Uterus (tissue), 4 donors: ENCODE results near the gene DMAP1. TPM values are rescaled to one million over a fixed set of nuclear protein-coding genes. Genes with fewer than 3 reads are reported as not detected.

Source experiments
- DNase-seq, 2 donors: peaks; one replicate each; pipeline ENCODE4 v3.0.0-alpha.2; 2019 to 2020
- H3K27ac ChIP-seq, 2 donors: fragments of 200-600 bp; sonication (generic); 1 replicate in 1 of 2; 2 replicates in 1 of 2; pipeline ENCODE4 v1.5.1; 2016 to 2018
- H3K27me3 ChIP-seq, 2 donors: fragments of 200-600 bp; sonication (generic); one replicate each; pipeline ENCODE4 v1.5.1; 2018 to 2019; ENCODE audit warnings: control low read depth in 1 of 2
- H3K36me3 ChIP-seq, 2 donors: fragments of 200-600 bp; sonication (generic); one replicate each; pipeline ENCODE4 v1.5.1; 2019; ENCODE audit warnings: control low read depth in 1 of 2
- H3K4me1 ChIP-seq, 2 donors: fragments of 200-600 bp; sonication (generic); one replicate each; pipeline ENCODE4 v1.5.1; 2018 to 2019; ENCODE audit warnings: control low read depth in 1 of 2
- H3K4me3 ChIP-seq, 2 donors: fragments of 200-600 bp; sonication (generic); 1 replicate in 1 of 2; 2 replicates in 1 of 2; pipeline ENCODE4 v1.5.1; 2018 to 2019; ENCODE audit warnings: mild to moderate bottlenecking in 1 of 2
- H3K9me3 ChIP-seq, 2 donors: fragments of 200-600 bp; sonication (generic); one replicate each; pipeline ENCODE4 v1.5.1; 2019; ENCODE audit warnings: control low read depth in 1 of 2
- POLR2A ChIP-seq, 2 donors: fragments of 450-650 bp; IDR thresholded peaks; one replicate each; pipeline ENCODE4 v1.6.1; 2016; ENCODE audit warnings: antibody characterized with exemption in 2 of 2, mild to moderate bottlenecking in 1 of 2, moderate library complexity in 1 of 2
- intact Hi-C: fragments of 100-400 bp; cut with DNase I; formaldehyde crosslinking; loops from one replicate; pipeline ENCODE4 v1.15.1; 2023; ENCODE audit warnings: low total_unique reads
- total RNA-seq, 4 donors: library from RNA; depleted of rRNA in 3 of 4; stranded (reverse); fragments of >200 nt in 3 of 4; gene quantifications; one replicate each; pipeline versions ENCODE4 v1.1.0 to v1.2.4, GENCODE V29; 2014 to 2023
- TF ChIP-seq, protein P1 (sequence below), 4 experiments: fragments of 200-600 bp in 2 of 4; fragments of 450-650 bp in 2 of 4; sonication (generic) in 2 of 4; IDR thresholded peaks; one replicate each; pipeline ENCODE4 v1.5.1; 2016 to 2019; ENCODE audit warnings: antibody characterized with exemption in 4 of 4, mild to moderate bottlenecking in 2 of 4, moderate library complexity in 1 of 4
- donor health status: DM: yes; HTN: yes; CAD: no.

The DMAP1 gene
- total RNA-seq, 4 donors from 2014 or later: 11.0 to 46.0 (median 25.3) TPM

DNA sequence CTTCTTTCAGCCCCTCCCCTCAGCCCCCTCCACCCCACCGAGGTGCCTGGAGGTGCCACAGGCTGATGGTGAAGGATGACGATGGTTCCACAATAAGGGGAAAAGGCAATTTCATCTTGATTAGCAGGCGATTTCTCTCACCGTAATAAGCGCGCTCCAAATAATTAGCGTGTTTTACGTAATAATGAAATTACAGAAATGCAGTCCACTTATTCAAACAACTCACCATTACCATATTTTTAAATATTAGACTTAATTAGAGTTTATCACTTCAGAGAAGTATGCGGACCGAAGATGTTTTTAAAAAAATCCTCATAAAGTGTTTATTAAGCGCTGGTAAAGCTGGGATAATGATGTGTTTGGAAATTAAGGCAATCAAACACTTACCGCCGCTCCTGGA, 14.9 kb downstream of the DMAP1 start:
- no peak overlapping the region for H3K27ac ChIP-seq
- no peak for DNase-seq
- no peak overlapping the region for H3K4me3 ChIP-seq
- no peaks in the 10 kb centered on the region for H3K36me3 ChIP-seq
- H3K4me1 ChIP-seq: no peaks in the 10 kb centered on the region
- H3K27me3 ChIP-seq: no peaks in the 10 kb centered on the region
- TF ChIP-seq POLR2A (IDR thresholded peaks at IDR 0.05): no peak
- TF ChIP-seq, protein P1, sequence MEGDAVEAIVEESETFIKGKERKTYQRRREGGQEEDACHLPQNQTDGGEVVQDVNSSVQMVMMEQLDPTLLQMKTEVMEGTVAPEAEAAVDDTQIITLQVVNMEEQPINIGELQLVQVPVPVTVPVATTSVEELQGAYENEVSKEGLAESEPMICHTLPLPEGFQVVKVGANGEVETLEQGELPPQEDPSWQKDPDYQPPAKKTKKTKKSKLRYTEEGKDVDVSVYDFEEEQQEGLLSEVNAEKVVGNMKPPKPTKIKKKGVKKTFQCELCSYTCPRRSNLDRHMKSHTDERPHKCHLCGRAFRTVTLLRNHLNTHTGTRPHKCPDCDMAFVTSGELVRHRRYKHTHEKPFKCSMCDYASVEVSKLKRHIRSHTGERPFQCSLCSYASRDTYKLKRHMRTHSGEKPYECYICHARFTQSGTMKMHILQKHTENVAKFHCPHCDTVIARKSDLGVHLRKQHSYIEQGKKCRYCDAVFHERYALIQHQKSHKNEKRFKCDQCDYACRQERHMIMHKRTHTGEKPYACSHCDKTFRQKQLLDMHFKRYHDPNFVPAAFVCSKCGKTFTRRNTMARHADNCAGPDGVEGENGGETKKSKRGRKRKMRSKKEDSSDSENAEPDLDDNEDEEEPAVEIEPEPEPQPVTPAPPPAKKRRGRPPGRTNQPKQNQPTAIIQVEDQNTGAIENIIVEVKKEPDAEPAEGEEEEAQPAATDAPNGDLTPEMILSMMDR (IDR thresholded peaks at IDR 0.05): no peak
- intact Hi-C loops: no loop called here
- no peaks in the 10 kb centered on the region for H3K9me3 ChIP-seq

DNA sequence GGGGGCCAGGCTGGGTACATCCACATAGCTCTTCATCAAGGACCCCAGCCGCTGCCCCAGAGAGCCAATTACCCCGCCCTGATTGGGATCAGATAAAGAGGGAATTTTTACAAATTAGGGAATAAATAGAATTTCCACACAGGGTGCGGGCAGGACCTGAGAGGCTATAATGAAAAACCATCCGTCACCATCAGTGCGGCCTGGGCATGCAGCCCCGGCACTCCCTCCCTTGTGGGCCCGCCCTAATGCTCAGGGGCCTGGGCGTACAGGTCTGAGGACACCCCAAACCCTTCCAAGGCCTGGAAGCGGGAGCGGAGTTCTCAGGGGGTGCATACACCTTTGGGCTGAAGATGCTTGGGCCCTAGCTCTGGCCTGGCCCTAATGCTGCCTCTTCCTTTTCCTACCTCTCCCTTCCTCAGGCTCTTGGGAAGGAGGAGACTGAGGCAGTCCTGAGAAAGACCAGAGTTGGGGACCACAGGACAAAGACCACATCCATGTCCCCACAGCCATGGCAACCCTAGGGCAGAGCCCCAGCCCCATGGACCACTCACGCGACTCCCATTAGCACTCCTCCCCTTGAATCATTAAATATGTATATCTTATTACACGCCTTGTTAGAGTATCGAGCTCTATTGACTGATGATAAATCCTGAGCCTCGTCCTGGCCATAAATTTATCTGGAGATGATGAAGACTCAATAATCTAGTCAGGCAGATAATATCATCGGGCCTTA, 16.3 kb downstream of the DMAP1 start:
- Histone ChIP-seq H3K27ac (no peak overlapping the region), H3K4me3 (no peak overlapping the region), H3K9me3 (no peaks in the 10 kb centered on the region), H3K27me3 (no peaks in the 10 kb centered on the region), H3K4me1 (no peaks in the 10 kb centered on the region), H3K36me3 (no peaks in the 10 kb centered on the region)
- TF ChIP-seq, protein P1 (IDR thresholded peaks at IDR 0.05): no peak
- TF ChIP-seq POLR2A (IDR thresholded peaks at IDR 0.05): no peak
- no peak for DNase-seq
- intact Hi-C loops: no loop called here

DNA sequence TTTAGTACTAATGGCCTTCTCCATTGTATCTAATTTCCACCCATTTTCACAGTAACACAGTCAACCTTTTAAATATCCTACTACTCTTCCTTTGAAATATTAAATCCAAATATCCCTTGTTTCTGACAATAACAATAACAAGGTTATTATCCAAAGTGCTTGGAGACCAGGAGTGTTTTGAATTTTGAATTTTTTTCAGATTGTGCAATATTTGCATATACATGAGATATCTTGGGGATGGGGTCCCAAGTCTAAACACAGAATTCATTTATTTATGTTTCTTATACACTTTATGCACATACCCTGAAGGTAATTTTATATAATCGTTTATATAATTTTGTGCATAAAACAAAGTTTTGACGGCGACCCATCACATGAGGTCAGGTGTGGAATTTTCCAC, 17.5 kb downstream of the DMAP1 start:
- DNase-seq: no peak
- Histone ChIP-seq H3K4me1 (no peaks in the 10 kb centered on the region), H3K27ac (no peak overlapping the region), H3K27me3 (no peaks in the 10 kb centered on the region), H3K4me3 (no peak overlapping the region), H3K9me3 (no peaks in the 10 kb centered on the region), H3K36me3 (no peaks in the 10 kb centered on the region)
- no peak for TF ChIP-seq POLR2A (IDR thresholded peaks at IDR 0.05)
- TF ChIP-seq, protein P1 (IDR thresholded peaks at IDR 0.05): no peak
- intact Hi-C loops: no loop called here

DNA sequence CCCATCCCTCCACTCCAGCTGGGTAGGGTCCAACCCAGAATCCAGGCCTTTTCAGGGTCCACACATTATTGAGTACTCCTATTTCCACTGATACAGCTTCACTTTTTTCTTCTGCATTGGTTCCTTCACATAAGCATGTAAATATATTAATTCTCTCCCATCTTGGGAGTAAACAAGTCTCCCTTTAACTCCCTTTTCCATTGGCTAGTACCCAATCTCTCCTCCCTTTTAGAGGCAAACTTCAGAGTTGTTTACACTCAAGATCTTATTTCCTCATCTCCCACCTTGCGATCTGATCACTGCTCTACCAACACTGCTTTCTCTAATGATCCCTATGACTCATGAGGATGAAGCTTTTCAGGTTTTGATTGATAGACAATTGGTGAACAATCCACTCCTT, 20.3 kb downstream of the DMAP1 start:
- intact Hi-C loops: no loop called here
- no peak for TF ChIP-seq POLR2A (IDR thresholded peaks at IDR 0.05)

DNA sequence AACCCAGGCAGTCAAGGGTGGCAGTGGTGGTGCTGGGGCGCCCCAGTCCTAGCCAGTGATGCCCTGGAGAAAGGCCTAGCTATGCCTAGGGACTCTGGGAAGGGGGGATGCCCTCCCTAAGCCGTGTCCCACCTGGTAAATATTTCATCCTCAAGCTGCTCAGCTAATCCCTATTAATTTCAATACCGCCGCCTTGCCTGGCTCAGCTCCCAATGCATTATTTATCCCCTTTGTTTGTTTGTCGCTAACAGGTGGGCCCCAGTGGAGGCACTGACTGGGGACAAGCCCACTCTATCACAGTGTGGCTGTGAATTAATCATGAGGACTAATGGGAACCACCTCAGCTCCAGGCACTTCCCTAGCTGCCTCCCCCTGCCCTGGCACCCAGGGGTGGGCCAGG, 22.5 kb downstream of the DMAP1 start:
- DNase-seq: no peak
- no peak overlapping the region for H3K27ac ChIP-seq
- H3K9me3 ChIP-seq: no peaks in the 10 kb centered on the region
- no peak overlapping the region for H3K4me3 ChIP-seq
- no peaks in the 10 kb centered on the region for H3K27me3 ChIP-seq
- H3K4me1 ChIP-seq: peaks cover 7 to 20% of the 10 kb centered on the region in 2 donors
- H3K36me3 ChIP-seq: no peaks in the 10 kb centered on the region
- TF ChIP-seq, protein P1 (IDR thresholded peaks at IDR 0.05): no peak
- no peak for TF ChIP-seq POLR2A (IDR thresholded peaks at IDR 0.05)
- intact Hi-C loops: no loop called here

More for the DNA sequence above, 20.3 kb downstream of the DMAP1 start:
- no peaks in the 10 kb centered on the region for H3K27me3 ChIP-seq
- peaks cover 7% of the 10 kb centered on the region in 2 donors for H3K4me1 ChIP-seq
- no peak for DNase-seq
- H3K9me3 ChIP-seq: no peaks in the 10 kb centered on the region
- no peak overlapping the region for H3K4me3 ChIP-seq
- no peaks in the 10 kb centered on the region for H3K36me3 ChIP-seq
- no peak overlapping the region for H3K27ac ChIP-seq
